Activated T-cell treated with anti-CD3 and anti-CD28 coated beads, Interleukin-2, amount 50 U/mL, for 24 hours (primary cell): ENCODE measurements around the gene SULT6B1.
"Not testable (repeated sequence)": the region's sequence is repeated elsewhere in the genome, so short reads cannot be mapped to it uniquely, and the experiment has no call there.

ENCODE experiments used
- DNase-seq: peaks from one replicate; pipeline ENCODE4 v3.0.0-alpha.2; 2020
- H3K27ac Mint-ChIP-seq: 2 replicates; pipeline ENCODE4 v1.8.0; 2020; ENCODE audit warnings: mild to moderate bottlenecking, mixed read lengths
- H3K27me3 Mint-ChIP-seq: 2 replicates; pipeline ENCODE4 v1.8.0; 2020; ENCODE audit warnings: mixed read lengths
- H3K36me3 Mint-ChIP-seq: 2 replicates; pipeline ENCODE4 v1.8.0; 2020; ENCODE audit warnings: low read depth, mixed read lengths
- H3K4me1 Mint-ChIP-seq: 2 replicates; pipeline ENCODE4 v1.8.0; 2020; ENCODE audit warnings: low read depth, mixed read lengths
- H3K4me3 Mint-ChIP-seq: 2 replicates; pipeline ENCODE4 v1.8.0; 2020; ENCODE audit warnings: mild to moderate bottlenecking, moderate library complexity, mixed read lengths
- H3K9me3 Mint-ChIP-seq: 2 replicates; pipeline ENCODE4 v1.8.0; 2020; ENCODE audit warnings: mixed read lengths

SULT6B1 gene, protein sequence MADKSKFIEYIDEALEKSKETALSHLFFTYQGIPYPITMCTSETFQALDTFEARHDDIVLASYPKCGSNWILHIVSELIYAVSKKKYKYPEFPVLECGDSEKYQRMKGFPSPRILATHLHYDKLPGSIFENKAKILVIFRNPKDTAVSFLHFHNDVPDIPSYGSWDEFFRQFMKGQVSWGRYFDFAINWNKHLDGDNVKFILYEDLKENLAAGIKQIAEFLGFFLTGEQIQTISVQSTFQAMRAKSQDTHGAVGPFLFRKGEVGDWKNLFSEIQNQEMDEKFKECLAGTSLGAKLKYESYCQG

DNA sequence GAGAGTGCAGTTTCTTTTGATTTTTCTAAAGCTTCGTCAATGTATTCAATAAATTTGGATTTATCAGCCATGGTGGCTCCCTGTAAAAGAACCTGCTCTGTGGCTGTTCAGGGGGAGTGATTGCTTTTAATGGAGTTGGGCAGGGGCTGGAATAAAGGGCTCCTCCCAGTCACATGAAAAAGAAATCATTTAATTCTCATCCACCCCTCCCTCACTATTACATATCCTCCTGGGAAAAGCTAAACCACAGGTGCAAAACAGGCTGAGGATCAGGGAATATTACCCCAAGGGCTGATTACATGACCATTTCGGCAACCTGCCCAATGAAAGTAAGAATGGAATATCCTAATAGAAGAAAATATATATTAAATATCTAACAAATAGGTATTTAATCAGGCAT lies at the start of gene SULT6B1:
TSS of gene SULT6B1 (minus strand) at position 101 of the 400 bp plus-strand sequence. CDS start at position 71, 30 bp downstream.
- no peak within 1 kb of the TSS for H3K4me3 Mint-ChIP-seq
- no peaks in the 10 kb centered on the region for H3K9me3 Mint-ChIP-seq
- peaks cover 7% of the 10 kb centered on the region for H3K27me3 Mint-ChIP-seq
- H3K36me3 Mint-ChIP-seq, result no peaks in the 10 kb centered on the region
- no peaks in the 10 kb centered on the region for H3K4me1 Mint-ChIP-seq
- no peak for DNase-seq
- H3K27ac Mint-ChIP-seq, result no peak within 1 kb of the TSS

DNA sequence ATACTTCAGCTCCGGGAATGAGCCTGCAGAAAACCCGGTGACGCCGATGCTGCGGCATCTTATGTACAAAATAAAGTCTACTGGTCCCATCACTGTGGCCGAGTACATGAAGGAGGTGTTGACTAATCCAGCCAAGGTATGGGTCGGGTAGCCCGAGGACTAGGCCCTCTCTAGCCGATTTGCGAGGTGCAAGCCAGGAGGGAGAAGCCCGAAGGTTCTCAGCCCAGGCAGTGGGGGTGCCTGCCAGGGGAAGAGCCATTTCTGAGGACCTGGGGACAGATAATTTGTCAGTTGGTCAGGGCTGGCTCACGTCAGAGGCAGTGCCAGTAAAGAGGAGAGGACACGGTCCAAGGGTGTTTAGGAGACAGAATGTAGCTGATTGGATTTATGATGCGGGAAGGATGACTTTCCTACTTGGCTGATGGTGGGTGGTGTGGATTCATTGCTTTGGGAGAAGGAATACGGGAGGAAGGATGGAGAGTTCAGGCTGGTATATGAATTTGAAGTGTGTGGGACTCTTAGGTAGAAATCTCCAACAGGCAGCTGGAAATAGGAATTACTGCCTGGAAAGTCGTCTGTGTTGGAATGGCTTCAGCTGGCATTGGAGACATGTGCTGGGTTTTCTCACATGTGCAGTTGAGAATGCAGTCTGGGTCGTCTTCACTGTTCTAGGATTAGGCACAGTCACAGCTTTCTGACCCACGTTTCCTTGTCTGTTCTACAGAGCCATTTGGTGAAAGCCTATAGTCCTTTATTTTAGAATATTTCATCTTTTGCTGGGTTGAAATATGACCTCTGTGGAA lies 43.9 kb upstream of the SULT6B1 start:
- Mint-ChIP-seq H3K36me3 (peaks cover 59% of the 10 kb centered on the region), H3K4me1 (peaks cover 37% of the 10 kb centered on the region), H3K27ac (no peak overlapping the region), H3K9me3 (no peaks in the 10 kb centered on the region), H3K4me3 (no peak overlapping the region), H3K27me3 (no peaks in the 10 kb centered on the region)
- DNase-seq, result no peak

DNA sequence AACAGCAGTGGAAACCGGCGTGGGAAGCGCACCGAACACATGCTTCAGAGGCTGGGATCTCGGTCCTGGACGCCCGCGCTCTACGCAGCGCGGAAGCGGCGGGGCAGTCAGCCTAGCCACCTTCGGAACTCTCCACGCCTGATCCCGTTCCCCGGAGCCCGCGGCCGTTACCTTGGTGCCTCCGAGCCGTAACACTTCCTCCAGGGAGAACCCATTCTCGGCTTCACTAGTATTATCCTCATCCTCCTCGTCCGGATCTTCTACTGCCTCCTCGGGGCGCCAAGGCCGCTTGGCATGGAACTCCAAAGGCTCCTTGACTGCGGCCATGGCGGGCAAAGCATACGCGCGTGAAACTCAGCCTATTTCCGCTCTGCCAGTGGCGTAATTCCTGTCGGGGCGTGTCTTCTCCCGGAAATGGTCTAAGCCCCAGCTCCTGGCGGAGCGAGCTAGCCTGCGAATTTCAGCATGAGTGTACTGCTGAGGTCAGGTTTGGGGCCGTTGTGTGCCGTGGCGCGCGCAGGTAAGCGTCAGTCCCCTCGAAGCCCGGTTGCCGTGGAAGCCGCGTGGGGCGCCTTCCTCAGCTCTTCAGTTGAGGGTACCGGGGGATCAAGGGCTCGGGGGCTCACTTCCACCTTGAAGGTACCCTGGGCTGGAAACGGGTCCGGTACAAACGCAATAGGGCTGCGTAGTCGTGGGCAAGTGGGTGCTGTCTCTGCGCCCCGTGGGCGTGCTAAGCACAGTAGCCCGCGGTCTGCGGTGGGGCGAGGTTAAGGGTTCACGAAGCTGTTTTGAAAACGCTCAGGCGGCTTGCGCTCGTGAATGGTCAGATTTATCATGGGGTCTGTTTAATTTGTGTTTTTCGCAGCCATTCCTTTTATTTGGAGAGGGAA lies 43.0 kb upstream of the SULT6B1 start, which contains the start of the genes CEBPZ and NDUFAF7:
TSS of gene CEBPZ (minus strand) at position 356 of the 890 bp plus-strand sequence. CDS start at position 327, 29 bp downstream.
TSS of gene NDUFAF7 (plus strand) at position 418 of the 890 bp plus-strand sequence. CDS start at position 466, 48 bp downstream.
- peaks cover 44% of the 10 kb centered on the region for H3K4me1 Mint-ChIP-seq
- H3K9me3 Mint-ChIP-seq, result no peaks in the 10 kb centered on the region
- no peak within 1 kb of the TSS for H3K27ac Mint-ChIP-seq
- DNase-seq, result peak; percentile 92
- no peak within 1 kb of the TSS for H3K4me3 Mint-ChIP-seq
- H3K36me3 Mint-ChIP-seq, result peaks cover 59% of the 10 kb centered on the region
- no peaks in the 10 kb centered on the region for H3K27me3 Mint-ChIP-seq

DNA sequence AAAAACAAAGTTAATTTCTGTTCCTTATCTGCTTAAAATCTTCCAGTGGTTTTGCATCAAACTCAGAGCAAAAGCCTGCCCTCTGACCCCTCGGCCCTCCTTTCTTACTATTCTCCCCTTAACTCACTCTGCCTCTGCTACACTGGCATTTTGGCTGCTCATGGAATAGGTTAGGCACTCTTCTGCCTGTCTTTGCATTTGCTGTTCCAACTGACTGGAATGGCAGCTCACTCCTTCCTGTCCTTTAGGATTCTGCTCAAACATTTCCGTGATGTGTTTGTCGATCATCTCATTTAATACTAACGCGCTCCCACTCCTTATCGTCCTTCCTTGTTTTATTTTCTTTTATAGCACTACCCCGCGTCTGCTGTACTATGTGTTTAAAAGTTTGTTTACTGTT lies 42.1 kb upstream of the SULT6B1 start:
- Mint-ChIP-seq H3K36me3 (peaks cover 59% of the 10 kb centered on the region), H3K9me3 (no peaks in the 10 kb centered on the region), H3K27ac (no peak overlapping the region), H3K4me3 (no peak overlapping the region), H3K4me1 (peaks cover 49% of the 10 kb centered on the region), H3K27me3 (no peaks in the 10 kb centered on the region)
- DNase-seq, result no peak

DNA sequence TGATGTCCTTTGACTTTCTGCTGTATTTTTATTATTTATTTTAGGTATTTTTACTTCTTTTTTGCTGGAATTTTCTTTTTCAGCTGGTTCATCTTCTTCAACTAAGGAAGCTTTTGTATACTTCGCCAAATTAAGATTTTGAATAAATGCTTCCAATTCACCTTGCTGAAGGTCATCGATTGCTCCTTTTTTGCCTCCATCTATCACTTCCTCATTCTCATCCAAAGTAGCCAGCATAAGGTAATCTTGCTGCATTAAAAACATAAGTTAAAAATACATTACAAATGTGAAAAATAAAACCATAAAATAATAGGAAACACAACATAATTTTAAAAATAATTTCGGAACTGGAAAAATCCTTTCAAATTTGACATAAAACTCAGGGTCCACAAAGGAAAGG lies 40.3 kb upstream of the SULT6B1 start:
- peaks cover 59% of the 10 kb centered on the region for H3K36me3 Mint-ChIP-seq
- H3K4me3 Mint-ChIP-seq, result no peak overlapping the region
- peaks cover 51% of the 10 kb centered on the region for H3K4me1 Mint-ChIP-seq
- no peak for DNase-seq
- H3K9me3 Mint-ChIP-seq, result no peaks in the 10 kb centered on the region
- H3K27ac Mint-ChIP-seq, result no peak overlapping the region
- no peaks in the 10 kb centered on the region for H3K27me3 Mint-ChIP-seq

DNA sequence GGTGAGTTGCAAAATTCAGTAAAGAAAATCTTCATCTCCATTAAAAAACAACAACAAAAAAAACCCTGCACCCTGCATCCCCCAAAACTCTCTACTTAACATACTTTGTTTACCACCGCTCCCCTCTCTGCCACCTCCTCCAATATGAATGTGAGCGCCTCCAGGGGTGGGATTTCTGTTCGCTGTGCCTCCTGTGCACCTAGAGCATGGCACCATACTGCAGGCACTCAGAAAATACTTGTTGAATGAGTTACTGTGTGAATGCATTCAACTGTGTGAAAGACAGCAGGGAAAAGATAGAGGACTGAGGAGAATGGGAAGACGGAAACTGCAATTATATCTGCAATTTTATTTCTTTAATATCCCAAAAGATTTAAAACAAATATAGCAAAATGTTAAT lies 38.4 kb upstream of the SULT6B1 start:
- H3K4me1 Mint-ChIP-seq, result peaks cover 66% of the 10 kb centered on the region
- no peaks in the 10 kb centered on the region for H3K9me3 Mint-ChIP-seq
- peaks cover 76% of the 10 kb centered on the region for H3K36me3 Mint-ChIP-seq
- H3K4me3 Mint-ChIP-seq, result peak overlapping the region; percentile 27
- no peak for DNase-seq
- H3K27ac Mint-ChIP-seq, result no peak overlapping the region
- H3K27me3 Mint-ChIP-seq, result no peaks in the 10 kb centered on the region

DNA sequence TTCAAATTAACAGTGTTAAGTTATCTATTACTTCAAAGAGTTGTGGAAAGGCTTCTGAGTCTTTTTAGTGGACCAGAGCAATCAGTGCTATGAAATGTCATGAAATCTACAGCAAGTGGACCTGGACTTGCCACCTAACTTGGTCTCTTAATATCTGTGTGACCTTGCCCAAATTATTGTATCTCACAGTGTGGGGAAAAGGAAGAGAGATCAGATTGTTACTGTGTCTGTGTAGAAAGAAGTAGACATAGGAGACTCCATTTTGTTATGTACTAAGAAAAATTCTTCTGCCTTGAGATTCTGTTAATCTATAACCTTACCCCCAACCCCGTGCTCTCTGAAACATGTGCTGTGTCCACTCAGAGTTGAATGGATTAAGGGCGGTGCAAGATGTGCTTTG lies 36.7 kb upstream of the SULT6B1 start:
- not testable (repeated sequence) for H3K9me3 Mint-ChIP-seq, DNase-seq, H3K27me3 Mint-ChIP-seq
- peaks cover 93% of the 10 kb centered on the region for H3K36me3 Mint-ChIP-seq
- H3K4me1 Mint-ChIP-seq, result peaks cover 77% of the 10 kb centered on the region
- H3K27ac Mint-ChIP-seq, result peak overlapping the region; percentile 74
- peak overlapping the region; percentile 49 for H3K4me3 Mint-ChIP-seq

DNA sequence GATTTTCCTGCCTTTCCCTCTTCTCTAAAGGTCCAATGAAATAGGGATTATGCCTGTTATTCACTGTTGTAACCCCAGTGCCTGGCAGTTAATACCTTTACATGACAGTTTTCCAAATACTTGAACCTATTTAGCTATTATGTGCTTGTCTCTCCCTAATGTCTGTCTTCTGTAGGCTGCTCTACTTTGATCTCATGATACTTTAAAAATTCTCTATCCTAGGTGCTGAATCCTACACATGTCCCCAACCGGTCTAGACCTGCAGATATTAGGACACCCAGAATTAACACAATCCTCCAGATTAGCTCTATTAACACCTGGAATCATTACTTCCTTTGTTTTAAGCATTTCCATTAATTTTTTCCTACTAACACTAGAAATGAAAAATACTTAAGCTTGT lies 35.6 kb upstream of the SULT6B1 start:
- DNase-seq, result no peak
- H3K36me3 Mint-ChIP-seq, result peaks cover 93% of the 10 kb centered on the region
- H3K27ac Mint-ChIP-seq, result no peak overlapping the region
- H3K9me3 Mint-ChIP-seq, result no peaks in the 10 kb centered on the region
- H3K27me3 Mint-ChIP-seq, result no peaks in the 10 kb centered on the region
- peaks cover 73% of the 10 kb centered on the region for H3K4me1 Mint-ChIP-seq
- H3K4me3 Mint-ChIP-seq, result no peak overlapping the region

DNA sequence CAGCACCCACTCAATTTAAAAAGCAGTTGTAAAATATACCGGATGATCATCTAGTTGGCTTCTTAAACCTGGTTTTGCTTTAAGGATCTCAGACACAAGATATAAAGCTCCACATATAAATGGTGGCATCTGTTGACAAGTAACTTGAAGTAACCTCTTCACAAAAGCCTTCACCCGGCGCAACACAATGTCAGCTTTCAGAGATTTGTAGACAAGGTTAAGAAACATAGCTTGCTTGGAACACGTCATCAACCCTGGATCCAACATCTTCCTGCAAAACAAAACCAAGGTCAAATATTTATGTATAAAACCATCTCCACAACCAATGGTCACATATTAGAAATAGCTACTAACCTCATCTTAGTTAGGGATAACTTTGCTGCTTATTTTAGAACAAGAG lies 34.7 kb upstream of the SULT6B1 start:
- Mint-ChIP-seq H3K9me3 (no peaks in the 10 kb centered on the region), H3K36me3 (peaks cover 93% of the 10 kb centered on the region), H3K27me3 (no peaks in the 10 kb centered on the region), H3K4me1 (peaks cover 66% of the 10 kb centered on the region), H3K4me3 (no peak overlapping the region), H3K27ac (peak overlapping the region; percentile 38)
- DNase-seq, result no peak

DNA sequence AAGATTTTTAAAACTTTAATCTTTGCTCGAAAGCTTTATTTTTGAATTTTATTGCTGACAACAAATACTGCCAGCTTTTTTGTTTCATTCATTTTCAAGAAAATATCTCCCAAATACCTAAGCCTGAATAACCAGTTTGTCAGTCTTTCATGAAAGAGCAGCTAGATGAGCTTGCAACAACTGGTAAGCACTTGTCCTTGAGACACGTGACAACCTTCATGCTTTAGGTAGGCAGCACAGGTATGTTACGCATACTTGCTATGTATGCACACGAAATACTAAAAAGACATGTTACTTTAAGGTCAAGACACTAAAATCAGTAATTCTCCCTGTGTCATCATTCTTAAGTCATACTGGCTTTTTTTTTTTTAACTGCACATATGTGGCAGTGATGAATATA lies 30.6 kb upstream of the SULT6B1 start:
- H3K27ac Mint-ChIP-seq, result peak overlapping the region; percentile 37
- H3K4me3 Mint-ChIP-seq, result no peak overlapping the region
- H3K36me3 Mint-ChIP-seq, result peaks cover 89% of the 10 kb centered on the region
- H3K27me3 Mint-ChIP-seq, result no peaks in the 10 kb centered on the region
- DNase-seq, result no peak
- H3K4me1 Mint-ChIP-seq, result peaks cover 44% of the 10 kb centered on the region
- no peaks in the 10 kb centered on the region for H3K9me3 Mint-ChIP-seq

DNA sequence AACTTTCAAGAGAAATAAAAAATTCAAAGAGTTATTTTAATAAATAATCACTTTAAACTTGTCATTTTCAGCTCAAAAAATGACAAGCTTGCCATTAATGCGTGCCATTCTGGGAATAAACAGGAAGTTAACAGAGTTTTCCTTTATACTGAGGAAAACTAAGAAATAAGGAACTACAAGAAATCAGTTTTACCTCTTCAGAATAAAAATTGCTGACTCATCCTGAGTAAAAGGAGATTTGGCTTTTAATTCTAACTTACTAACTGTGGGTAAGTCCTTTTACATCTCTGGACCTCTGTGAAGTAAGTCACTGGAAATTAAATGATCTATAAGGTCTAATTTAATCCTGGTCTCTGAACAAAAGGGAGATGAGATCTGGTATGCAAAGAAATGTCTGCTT lies 26.8 kb upstream of the SULT6B1 start:
- peaks cover 16% of the 10 kb centered on the region for H3K4me1 Mint-ChIP-seq
- DNase-seq, result no peak
- H3K4me3 Mint-ChIP-seq, result no peak overlapping the region
- H3K27ac Mint-ChIP-seq, result peak overlapping the region; percentile 84
- no peaks in the 10 kb centered on the region for H3K27me3 Mint-ChIP-seq
- no peaks in the 10 kb centered on the region for H3K9me3 Mint-ChIP-seq
- peaks cover 87% of the 10 kb centered on the region for H3K36me3 Mint-ChIP-seq

DNA sequence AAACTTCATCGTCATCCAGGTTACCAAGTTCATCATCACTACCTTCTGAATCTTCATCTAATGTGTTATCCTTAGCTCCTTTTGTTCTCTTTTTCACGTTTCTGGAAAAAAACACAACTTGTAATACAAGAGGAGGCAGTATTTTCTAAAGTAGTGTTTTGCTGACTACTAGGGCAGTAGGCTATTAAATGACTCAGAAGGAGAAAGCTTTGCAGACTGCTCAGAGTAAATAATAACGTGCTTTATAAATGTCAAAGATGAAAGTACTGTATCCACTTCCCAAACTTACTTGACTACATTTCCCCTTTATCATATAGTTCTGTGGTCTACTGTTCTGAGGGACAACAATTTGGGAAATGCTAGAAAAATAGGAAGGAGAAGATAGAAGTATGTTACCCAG lies 23.5 kb upstream of the SULT6B1 start:
- Mint-ChIP-seq H3K27ac (peak overlapping the region; percentile 2), H3K4me3 (no peak overlapping the region), H3K4me1 (peaks cover 32% of the 10 kb centered on the region), H3K27me3 (no peaks in the 10 kb centered on the region), H3K36me3 (peaks cover 95% of the 10 kb centered on the region), H3K9me3 (peaks cover 32% of the 10 kb centered on the region)
- DNase-seq, result no peak

DNA sequence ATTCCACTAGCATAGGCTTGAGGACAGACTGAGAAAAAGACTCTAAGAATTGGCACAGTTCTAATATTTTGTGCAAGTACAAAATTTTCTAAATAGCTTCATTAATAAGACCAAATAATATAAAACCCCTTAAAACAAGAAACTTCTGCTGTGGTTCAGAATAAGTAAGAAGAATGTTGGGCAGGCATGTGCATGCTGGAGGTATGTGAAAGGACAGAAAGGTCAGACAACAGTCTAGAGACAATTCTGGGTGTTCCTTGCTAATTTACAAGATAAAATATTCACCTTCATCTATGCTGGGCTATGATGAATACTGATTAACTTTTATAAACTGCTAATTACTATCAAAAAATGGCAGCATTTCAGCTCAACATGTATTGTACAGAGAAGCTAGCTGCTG lies 22.7 kb upstream of the SULT6B1 start:
- H3K27ac Mint-ChIP-seq, result no peak overlapping the region
- peaks cover 33% of the 10 kb centered on the region for H3K4me1 Mint-ChIP-seq
- H3K36me3 Mint-ChIP-seq, result peaks cover 95% of the 10 kb centered on the region
- peaks cover 37% of the 10 kb centered on the region for H3K9me3 Mint-ChIP-seq
- H3K4me3 Mint-ChIP-seq, result no peak overlapping the region
- DNase-seq, result no peak
- no peaks in the 10 kb centered on the region for H3K27me3 Mint-ChIP-seq

DNA sequence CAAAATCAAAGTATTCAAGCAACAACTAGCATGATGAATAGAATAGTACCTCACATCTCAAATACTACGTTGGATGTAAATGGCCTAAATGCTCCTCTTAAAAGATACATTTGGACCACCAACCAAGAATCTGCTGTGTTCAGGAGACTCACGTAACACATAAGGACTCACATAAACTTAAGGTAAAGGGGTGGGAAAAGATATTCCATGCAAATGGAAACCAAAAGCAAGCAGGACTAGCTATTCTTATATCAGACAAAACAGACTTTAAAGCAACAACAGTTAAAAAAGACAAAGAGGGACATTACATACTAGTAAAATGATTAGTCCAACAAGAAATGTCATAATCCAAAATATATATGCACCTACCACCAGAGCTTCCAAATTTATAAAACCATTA lies 18.3 kb upstream of the SULT6B1 start:
- not testable (repeated sequence) for DNase-seq, H3K4me3 Mint-ChIP-seq, H3K27ac Mint-ChIP-seq, H3K27me3 Mint-ChIP-seq
- Mint-ChIP-seq H3K4me1 (peaks cover 45% of the 10 kb centered on the region), H3K36me3 (peaks cover 99% of the 10 kb centered on the region), H3K9me3 (peaks cover 54% of the 10 kb centered on the region)
